MG63 (cell line): Measurements from ENCODE around the gene C5orf22. TPM values are rescaled to one million over a fixed set of nuclear protein-coding genes. Genes with fewer than 3 reads are reported as not detected.

ENCODE experiments used
- DNase-seq: peaks from one replicate; pipeline ENCODE4 v3.0.0-alpha.2; 2020
- H3K27me3 ChIP-seq: fragments of 250-450 bp; sonication (Bioruptor Pico); 2 replicates; pipeline ENCODE4 v1.5.1; 2020; ENCODE audit warnings: mild to moderate bottlenecking, moderate library complexity
- H3K36me3 ChIP-seq: fragments of 250-450 bp; sonication (Bioruptor Pico); 2 replicates; pipeline ENCODE4 v1.5.1; 2020; ENCODE audit warnings: mild to moderate bottlenecking, moderate library complexity
- H3K4me3 ChIP-seq: fragments of 250-450 bp; sonication (Bioruptor Pico); 2 replicates; pipeline ENCODE4 v1.5.1; 2020; ENCODE audit warnings: mild to moderate bottlenecking, moderate library complexity
- H3K9me3 ChIP-seq: fragments of 250-450 bp; sonication (Bioruptor Pico); 2 replicates; pipeline ENCODE4 v1.5.1; 2020; ENCODE audit warnings: mild to moderate bottlenecking, moderate library complexity
- total RNA-seq: library from RNA; depleted of rRNA; stranded (reverse); fragments of >200 nt; shearing (Covaris generic); gene quantifications from 2 replicates; pipeline ENCODE4 v1.2.3, GENCODE V29; 2014; ENCODE audit warnings: low replicate concordance; rRNA removed

The C5orf22 gene
- total RNA-seq: 2.9 and 3.5 TPM in 2 replicates

- H3K36me3 ChIP-seq: peaks cover 55% of the 10 kb centered on the region
- DNase-seq: peak; percentile 99
- H3K9me3 ChIP-seq: no peaks in the 10 kb centered on the region
- no peaks in the 10 kb centered on the region for H3K27me3 ChIP-seq
- H3K4me3 ChIP-seq: peak within 1 kb of the TSS; percentile 91
Observed at GRCh38 chr5:31531888-31532547, at the start of gene C5orf22, which contains the start of gene DROSHA. Gene C5orf22 (plus strand): TSS chr5:31532301. CDS start chr5:31532393, 92 bp downstream. Gene DROSHA (minus strand): TSS chr5:31532093. CDS start chr5:31529059, 3,034 bp downstream.

GRCh38 chr5:31485376-31486207 lies 46.5 kb upstream of the C5orf22 start:
- H3K36me3 ChIP-seq: peaks cover 36% of the 10 kb centered on the region
- H3K27me3 ChIP-seq: no peaks in the 10 kb centered on the region
- DNase-seq: no peak
- H3K9me3 ChIP-seq: no peaks in the 10 kb centered on the region
- no peak overlapping the region for H3K4me3 ChIP-seq

GRCh38 chr5:31486441-31486840 lies 45.7 kb upstream of the C5orf22 start:
- H3K27me3 ChIP-seq: no peaks in the 10 kb centered on the region

GRCh38 chr5:31487506-31487905 lies 44.6 kb upstream of the C5orf22 start:
- no peak overlapping the region for H3K4me3 ChIP-seq

More at GRCh38 chr5:31486441-31486840, 45.7 kb upstream of the C5orf22 start:
- no peak for DNase-seq
- Histone ChIP-seq H3K9me3 (no peaks in the 10 kb centered on the region), H3K4me3 (no peak overlapping the region), H3K36me3 (peaks cover 39% of the 10 kb centered on the region)

GRCh38 chr5:31492869-31493268 lies 39.2 kb upstream of the C5orf22 start:
- DNase-seq: no peak
- H3K4me3 ChIP-seq: no peak overlapping the region
- H3K36me3 ChIP-seq: peaks cover 70% of the 10 kb centered on the region
- no peaks in the 10 kb centered on the region for H3K9me3 ChIP-seq
- no peaks in the 10 kb centered on the region for H3K27me3 ChIP-seq

More at GRCh38 chr5:31487506-31487905, 44.6 kb upstream of the C5orf22 start:
- no peak for DNase-seq
- peaks cover 45% of the 10 kb centered on the region for H3K36me3 ChIP-seq
- H3K27me3 ChIP-seq: no peaks in the 10 kb centered on the region
- H3K9me3 ChIP-seq: no peaks in the 10 kb centered on the region

- H3K27me3 ChIP-seq: no peaks in the 10 kb centered on the region
- no peak overlapping the region for H3K4me3 ChIP-seq
- peaks cover 87% of the 10 kb centered on the region for H3K36me3 ChIP-seq
- no peaks in the 10 kb centered on the region for H3K9me3 ChIP-seq
- DNase-seq: no peak
Observed at GRCh38 chr5:31495336-31495735, 36.8 kb upstream of the C5orf22 start.

GRCh38 chr5:31496301-31496700 lies 35.8 kb upstream of the C5orf22 start:
- no peaks in the 10 kb centered on the region for H3K27me3 ChIP-seq

GRCh38 chr5:31496891-31497290 lies 35.2 kb upstream of the C5orf22 start:
- H3K4me3 ChIP-seq: no peak overlapping the region
- H3K27me3 ChIP-seq: no peaks in the 10 kb centered on the region
- no peak for DNase-seq
- peaks cover 93% of the 10 kb centered on the region for H3K36me3 ChIP-seq
- H3K9me3 ChIP-seq: no peaks in the 10 kb centered on the region

More at GRCh38 chr5:31496301-31496700, 35.8 kb upstream of the C5orf22 start:
- DNase-seq: no peak
- Histone ChIP-seq H3K36me3 (peaks cover 90% of the 10 kb centered on the region), H3K4me3 (no peak overlapping the region), H3K9me3 (no peaks in the 10 kb centered on the region)

GRCh38 chr5:31500256-31500655 lies 31.8 kb upstream of the C5orf22 start:
- H3K4me3 ChIP-seq: no peak overlapping the region
- no peak for DNase-seq
- H3K36me3 ChIP-seq: peaks cover 99% of the 10 kb centered on the region

GRCh38 chr5:31502506-31502905 lies 29.6 kb upstream of the C5orf22 start:
- Histone ChIP-seq H3K4me3 (no peak overlapping the region), H3K27me3 (no peaks in the 10 kb centered on the region), H3K36me3 (peaks cover 92% of the 10 kb centered on the region), H3K9me3 (no peaks in the 10 kb centered on the region)
- peak; percentile 78 for DNase-seq

More at GRCh38 chr5:31500256-31500655, 31.8 kb upstream of the C5orf22 start:
- Histone ChIP-seq H3K9me3 (no peaks in the 10 kb centered on the region), H3K27me3 (no peaks in the 10 kb centered on the region)

GRCh38 chr5:31504529-31504928 lies 27.6 kb upstream of the C5orf22 start:
- Histone ChIP-seq H3K36me3 (peaks cover 88% of the 10 kb centered on the region), H3K4me3 (no peak overlapping the region), H3K27me3 (no peaks in the 10 kb centered on the region), H3K9me3 (no peaks in the 10 kb centered on the region)
- no peak for DNase-seq

GRCh38 chr5:31511305-31511704 lies 20.8 kb upstream of the C5orf22 start:
- H3K27me3 ChIP-seq: no peaks in the 10 kb centered on the region
- H3K4me3 ChIP-seq: no peak overlapping the region
- no peak for DNase-seq
- H3K9me3 ChIP-seq: no peaks in the 10 kb centered on the region
- H3K36me3 ChIP-seq: peaks cover 81% of the 10 kb centered on the region

- H3K36me3 ChIP-seq: peaks cover 92% of the 10 kb centered on the region
- no peaks in the 10 kb centered on the region for H3K9me3 ChIP-seq
- DNase-seq: no peak
- no peak overlapping the region for H3K4me3 ChIP-seq
- H3K27me3 ChIP-seq: no peaks in the 10 kb centered on the region
Observed at GRCh38 chr5:31516802-31517201, 15.3 kb upstream of the C5orf22 start.

- peaks cover 83% of the 10 kb centered on the region for H3K36me3 ChIP-seq
- no peak overlapping the region for H3K4me3 ChIP-seq
- H3K9me3 ChIP-seq: no peaks in the 10 kb centered on the region
- H3K27me3 ChIP-seq: no peaks in the 10 kb centered on the region
- no peak for DNase-seq
Observed at GRCh38 chr5:31523041-31523440, 9.1 kb upstream of the C5orf22 start.

GRCh38 chr5:31530541-31531265 lies 1.4 kb upstream of the C5orf22 start:
- H3K27me3 ChIP-seq: no peaks in the 10 kb centered on the region
- no peaks in the 10 kb centered on the region for H3K9me3 ChIP-seq
- DNase-seq: no peak
- peaks cover 51% of the 10 kb centered on the region for H3K36me3 ChIP-seq
- peak overlapping the region; percentile 91 for H3K4me3 ChIP-seq

GRCh38 chr5:31531543-31531887 lies 586 bp upstream of the C5orf22 start:
- H3K36me3 ChIP-seq: peaks cover 54% of the 10 kb centered on the region
- H3K9me3 ChIP-seq: no peaks in the 10 kb centered on the region
- H3K27me3 ChIP-seq: no peaks in the 10 kb centered on the region
- peak; percentile 30 for DNase-seq
- H3K4me3 ChIP-seq: peak overlapping the region; percentile 91

- H3K36me3 ChIP-seq: peaks cover 53% of the 10 kb centered on the region
- H3K4me3 ChIP-seq: no peak overlapping the region
- no peaks in the 10 kb centered on the region for H3K9me3 ChIP-seq
- no peaks in the 10 kb centered on the region for H3K27me3 ChIP-seq
- no peak for DNase-seq
Observed at GRCh38 chr5:31534527-31535046, 2.5 kb downstream of the C5orf22 start.
